Measurements from ENCODE around the gene P2RY13. TPM values are rescaled to one million over a fixed set of nuclear protein-coding genes. Genes with fewer than 3 reads are reported as not detected.

Gene P2RY13
- total RNA-seq, 1 experiment from 2014 or later = not detected

DNA sequence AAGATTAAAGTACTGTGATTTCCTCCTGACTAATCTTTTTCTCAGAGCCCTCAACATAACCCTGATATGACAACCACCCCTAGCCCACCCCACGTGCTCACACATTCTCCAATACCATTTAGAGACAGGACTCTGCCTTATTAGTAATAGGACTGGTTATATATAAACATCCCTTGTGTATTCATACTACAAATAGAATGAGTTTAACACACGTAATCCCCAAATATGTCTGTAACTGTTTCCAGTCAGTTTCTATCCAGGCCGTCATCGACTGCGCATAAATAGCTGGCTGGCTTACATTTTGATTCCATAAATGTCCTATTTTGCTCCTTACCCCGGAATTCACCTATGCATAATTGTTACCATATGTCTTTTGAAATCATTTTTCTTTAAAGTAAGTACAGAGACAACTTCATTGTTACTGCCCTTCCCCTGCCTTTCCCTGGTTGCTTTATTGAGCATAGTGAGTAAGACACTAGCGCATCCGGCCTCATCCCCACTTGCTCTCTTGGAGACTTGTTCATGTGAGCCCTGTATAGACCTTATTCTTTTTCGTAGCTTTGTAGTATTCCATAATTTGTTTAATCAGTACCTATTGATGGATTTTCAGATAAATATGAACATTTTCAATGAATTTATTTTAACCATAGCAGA is 47.6 kb downstream of the P2RY13 start:
- H3K4me2 ChIP-seq (ENCODE audit: low read length) = no peak overlapping the region
- ChIA-PET POLR2A (ENCODE audit: unreplicated experiment) (no interaction called here), CTCF (no interaction called here)
- H3K79me2 ChIP-seq (ENCODE audit: low read length) = no peaks in the 10 kb centered on the region
- H4K20me1 ChIP-seq (ENCODE audit: low read length) = no peaks in the 10 kb centered on the region
- no peak overlapping the region for H2AFZ ChIP-seq (ENCODE audit: low read length)
- H3K4me1 ChIP-seq (ENCODE audit: insufficient read depth, low read length) = peaks cover 26% of the 10 kb centered on the region
- H3K9ac ChIP-seq (ENCODE audit: low read length) = no peak overlapping the region
- H3K36me3 ChIP-seq (ENCODE audit: low read depth, low read length) = no peaks in the 10 kb centered on the region
- DNase-seq (peak; percentile 27), ATAC-seq (no peak; the same call in 1 of the 2 replicates)
- no peaks in the 10 kb centered on the region for H3K27me3 ChIP-seq (ENCODE audit: low read length)
- H3F3A ChIP-seq (ENCODE audit: low read length, unreplicated experiment) = no peaks in the 10 kb centered on the region
- 0 out of 2 replicates have a peak overlapping the region, but pooled peaks have one; percentile 14 for H3K27ac ChIP-seq (ENCODE audit: low read length)
- intact Hi-C loops (cut with micrococcal nuclease) = no loop called here
- no peaks in the 10 kb centered on the region for H3K9me3 ChIP-seq (ENCODE audit: low read length)
- BruUV-seq (replicated peaks) = no TSS peak
- no peak overlapping the region for H3K4me3 ChIP-seq (ENCODE audit: low read length)
- TF ChIP-seq, protein P1, sequence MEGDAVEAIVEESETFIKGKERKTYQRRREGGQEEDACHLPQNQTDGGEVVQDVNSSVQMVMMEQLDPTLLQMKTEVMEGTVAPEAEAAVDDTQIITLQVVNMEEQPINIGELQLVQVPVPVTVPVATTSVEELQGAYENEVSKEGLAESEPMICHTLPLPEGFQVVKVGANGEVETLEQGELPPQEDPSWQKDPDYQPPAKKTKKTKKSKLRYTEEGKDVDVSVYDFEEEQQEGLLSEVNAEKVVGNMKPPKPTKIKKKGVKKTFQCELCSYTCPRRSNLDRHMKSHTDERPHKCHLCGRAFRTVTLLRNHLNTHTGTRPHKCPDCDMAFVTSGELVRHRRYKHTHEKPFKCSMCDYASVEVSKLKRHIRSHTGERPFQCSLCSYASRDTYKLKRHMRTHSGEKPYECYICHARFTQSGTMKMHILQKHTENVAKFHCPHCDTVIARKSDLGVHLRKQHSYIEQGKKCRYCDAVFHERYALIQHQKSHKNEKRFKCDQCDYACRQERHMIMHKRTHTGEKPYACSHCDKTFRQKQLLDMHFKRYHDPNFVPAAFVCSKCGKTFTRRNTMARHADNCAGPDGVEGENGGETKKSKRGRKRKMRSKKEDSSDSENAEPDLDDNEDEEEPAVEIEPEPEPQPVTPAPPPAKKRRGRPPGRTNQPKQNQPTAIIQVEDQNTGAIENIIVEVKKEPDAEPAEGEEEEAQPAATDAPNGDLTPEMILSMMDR (conservative IDR thresholded peaks at IDR 0.05; ENCODE audit: low read depth, low read length) = no peak
- TF ChIP-seq EZH2phosphoT487 (IDR thresholded peaks at IDR 0.05; ENCODE audit: borderline replicate concordance, low read length) = no peak
- no peak for TF ChIP-seq EZH2 (IDR thresholded peaks at IDR 0.05; ENCODE audit: low read length, unreplicated experiment)
- no peaks in the 10 kb centered on the region for H3K9me2 ChIP-seq (replicated peaks; ENCODE audit: low read length)

DNA sequence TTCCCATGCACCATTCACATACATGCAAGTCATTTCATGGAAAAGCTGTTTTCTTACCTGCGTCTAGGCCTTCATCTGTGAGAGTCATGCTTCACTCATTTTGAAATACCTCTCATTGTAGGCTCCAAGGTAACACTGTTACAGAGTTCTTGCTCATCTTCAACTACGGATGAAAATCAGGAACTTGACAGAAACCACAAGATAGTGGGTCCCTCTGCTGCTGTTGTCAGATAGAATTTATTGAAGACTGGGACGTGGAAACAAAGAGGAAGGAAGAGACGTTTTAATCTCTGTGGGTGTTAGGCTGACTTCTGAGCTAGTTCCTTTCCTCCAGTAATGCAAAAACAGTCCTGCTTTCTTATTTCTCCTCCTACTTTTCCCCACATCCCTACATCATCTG is 51.1 kb downstream of the P2RY13 start, which contains the start of gene P2RY14:
Gene P2RY14, minus strand, starts transcription at position 313 of the 400 bp plus-strand sequence. CDS start 64,226 bp downstream, outside the sequence.
- POLR2A ChIA-PET (ENCODE audit: unreplicated experiment) = interaction anchor here (0.6 kb wide), 1 partner anchor 115 kb away, joined by 7 read pairs; no protein-coding TSS in a partner anchor
- peaks cover 10% of the 10 kb centered on the region for H3K4me1 ChIP-seq (ENCODE audit: insufficient read depth, low read length)
- DNase-seq (no peak), ATAC-seq (no peak)
- no peak within 1 kb of the TSS for H2AFZ ChIP-seq (ENCODE audit: low read length)
- H3K36me3 ChIP-seq (ENCODE audit: low read depth, low read length) = no peaks in the 10 kb centered on the region
- H4K20me1 ChIP-seq (ENCODE audit: low read length) = no peaks in the 10 kb centered on the region
- H3K9me2 ChIP-seq (replicated peaks; ENCODE audit: low read length) = no peaks in the 10 kb centered on the region
- intact Hi-C loops (cut with micrococcal nuclease) = no loop called here
- H3K9me3 ChIP-seq (ENCODE audit: low read length) = no peaks in the 10 kb centered on the region
- no peak within 1 kb of the TSS for H3K4me2 ChIP-seq (ENCODE audit: low read length)
- no peaks in the 10 kb centered on the region for H3F3A ChIP-seq (ENCODE audit: low read length, unreplicated experiment)
- no peak within 1 kb of the TSS for H3K4me3 ChIP-seq (ENCODE audit: low read length)
- CTCF ChIA-PET = interaction anchor here (0.7 kb wide), 1 partner anchor 906 kb away, joined by 3 read pairs; no protein-coding TSS in a partner anchor
- no peak within 1 kb of the TSS for H3K27ac ChIP-seq (ENCODE audit: low read length)
- H3K79me2 ChIP-seq (ENCODE audit: low read length) = no peaks in the 10 kb centered on the region
- no peaks in the 10 kb centered on the region for H3K27me3 ChIP-seq (ENCODE audit: low read length)
- no peak within 1 kb of the TSS for H3K9ac ChIP-seq (ENCODE audit: low read length)
- no TSS peak for BruUV-seq (replicated peaks)
- TF ChIP-seq EZH2phosphoT487 (IDR thresholded peaks at IDR 0.05; ENCODE audit: borderline replicate concordance, low read length) = no peak
- TF ChIP-seq, protein P1 (conservative IDR thresholded peaks at IDR 0.05; ENCODE audit: low read depth, low read length) = no peak

DNA sequence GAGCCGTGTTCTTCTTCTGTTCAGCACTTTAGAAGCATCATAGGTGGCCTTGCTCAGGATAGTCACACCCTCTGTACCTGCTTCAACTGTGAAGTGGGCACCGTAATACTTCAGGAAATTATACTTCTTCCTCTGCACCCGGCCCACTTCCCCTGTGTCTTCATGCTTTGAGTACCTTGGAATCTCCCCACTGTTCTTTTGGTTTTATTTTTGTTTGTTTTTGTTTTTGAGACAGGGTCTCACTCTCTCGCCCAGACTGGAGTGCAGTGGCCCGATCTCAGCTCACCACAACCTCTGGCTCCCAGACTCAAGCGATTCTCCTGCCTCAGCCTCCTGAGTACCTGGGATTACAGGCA is 52.7 kb downstream of the P2RY13 start:
- no peaks in the 10 kb centered on the region for H3K27me3 ChIP-seq (ENCODE audit: low read length)
- intact Hi-C loops (cut with micrococcal nuclease) = no loop called here
- DNase-seq = no peak
- H3K9ac ChIP-seq (ENCODE audit: low read length) = no peak overlapping the region
- H3K4me1 ChIP-seq (ENCODE audit: insufficient read depth, low read length) = 0 out of 2 replicates have a peak, but pooled peaks cover 8% of the 10 kb centered on the region
- H3K9me2 ChIP-seq (replicated peaks; ENCODE audit: low read length) = no peaks in the 10 kb centered on the region
- H3K79me2 ChIP-seq (ENCODE audit: low read length) = no peaks in the 10 kb centered on the region
- no peak for ATAC-seq
- no TSS peak for BruUV-seq (replicated peaks)
- no peak overlapping the region for H3K4me2 ChIP-seq (ENCODE audit: low read length)
- CTCF ChIA-PET = no interaction called here
- H3K4me3 ChIP-seq (ENCODE audit: low read length) = no peak overlapping the region
- no peaks in the 10 kb centered on the region for H3F3A ChIP-seq (ENCODE audit: low read length, unreplicated experiment)
- no peak overlapping the region for H2AFZ ChIP-seq (ENCODE audit: low read length)
- H3K9me3 ChIP-seq (ENCODE audit: low read length) = no peaks in the 10 kb centered on the region
- H4K20me1 ChIP-seq (ENCODE audit: low read length) = no peaks in the 10 kb centered on the region
- no peaks in the 10 kb centered on the region for H3K36me3 ChIP-seq (ENCODE audit: low read depth, low read length)
- H3K27ac ChIP-seq (ENCODE audit: low read length) = no peak overlapping the region
- POLR2A ChIA-PET (ENCODE audit: unreplicated experiment) = no interaction called here
- no peak for TF ChIP-seq EZH2phosphoT487 (IDR thresholded peaks at IDR 0.05; ENCODE audit: borderline replicate concordance, low read length)

Other genes starting within 250 kb of the P2RY13 start
- 0.55 and 0.92 TPM in 2 replicates for gene MED12L, start 243.9 kb downstream of the P2RY13 start, total RNA-seq (2014; rRNA removed)
- not detected in 2 replicates for gene GPR171, start 126.3 kb downstream of the P2RY13 start, total RNA-seq (2014; rRNA removed)
- not detected in 2 replicates for gene P2RY14, start 51.0 kb downstream of the P2RY13 start, total RNA-seq (2014; rRNA removed)
- 13.3 and 14.5 TPM in 2 replicates for gene GPR87, start 12.7 kb downstream of the P2RY13 start, total RNA-seq (2014; rRNA removed)
- not detected in 2 replicates for gene P2RY12, start 55.2 kb upstream of the P2RY13 start, total RNA-seq (2014; rRNA removed)
- 0.12 and 0.66 TPM in 2 replicates for gene IGSF10, start 131.5 kb upstream of the P2RY13 start, total RNA-seq (2014; rRNA removed)

Data from PC-3 (cell line).